ENCODE results near the gene GADL1. TPM values are rescaled to one million over a fixed set of nuclear protein-coding genes. Genes with fewer than 3 reads are reported as not detected.
A peak's percentile ranks its signal among the peaks of the same experiment; 100 is the strongest.

GADL1 gene
- total RNA-seq, 1 experiment from 2014 or later, result not detected

- DNase-seq (ENCODE audit: low read depth), result no peak
Measured at GRCh38 chr3:30875505-30875904, 19.0 kb downstream of the GADL1 start.

GRCh38 chr3:30873671-30874070 lies 20.8 kb downstream of the GADL1 start:
- DNase-seq (ENCODE audit: low read depth), result no peak

GRCh38 chr3:30872879-30873278 lies 21.6 kb downstream of the GADL1 start:
- no peak for DNase-seq (ENCODE audit: low read depth)

- DNase-seq (ENCODE audit: low read depth), result no peak
Measured at GRCh38 chr3:30871720-30872119, 22.7 kb downstream of the GADL1 start.

- no peak for DNase-seq (ENCODE audit: low read depth)
Measured at GRCh38 chr3:30864836-30865235, 29.6 kb downstream of the GADL1 start.

- no peak for DNase-seq (ENCODE audit: low read depth)
Measured at GRCh38 chr3:30864132-30864531, 30.3 kb downstream of the GADL1 start.

- DNase-seq (ENCODE audit: low read depth), result no peak
Measured at GRCh38 chr3:30862004-30862403, 32.5 kb downstream of the GADL1 start.

GRCh38 chr3:30858894-30859389 lies 35.5 kb downstream of the GADL1 start:
- DNase-seq (ENCODE audit: low read depth), result no peak

GRCh38 chr3:30855400-30856292 lies 38.8 kb downstream of the GADL1 start:
- DNase-seq (ENCODE audit: low read depth), result no peak

GRCh38 chr3:30852833-30853232 lies 41.6 kb downstream of the GADL1 start:
- no peak for DNase-seq (ENCODE audit: low read depth)

- no peak for DNase-seq (ENCODE audit: low read depth)
Measured at GRCh38 chr3:30848087-30848779, 46.2 kb downstream of the GADL1 start.

GRCh38 chr3:30847592-30847991 lies 46.9 kb downstream of the GADL1 start:
- DNase-seq (ENCODE audit: low read depth), result no peak

GRCh38 chr3:30845606-30846005 lies 48.9 kb downstream of the GADL1 start:
- no peak for DNase-seq (ENCODE audit: low read depth)

- DNase-seq (ENCODE audit: low read depth), result no peak
Measured at GRCh38 chr3:30843877-30844276, 50.6 kb downstream of the GADL1 start.

GRCh38 chr3:30836141-30836540 lies 58.3 kb downstream of the GADL1 start:
- DNase-seq (ENCODE audit: low read depth), result no peak

GRCh38 chr3:30835667-30836066 lies 58.8 kb downstream of the GADL1 start:
- no peak for DNase-seq (ENCODE audit: low read depth)

- DNase-seq (ENCODE audit: low read depth), result no peak
Measured at GRCh38 chr3:30832961-30833575, 61.4 kb downstream of the GADL1 start.

GRCh38 chr3:30827080-30827479 lies 67.4 kb downstream of the GADL1 start:
- DNase-seq (ENCODE audit: low read depth), result no peak

- DNase-seq (ENCODE audit: low read depth), result peak; percentile 20
Measured at GRCh38 chr3:30826531-30826942, 67.9 kb downstream of the GADL1 start.

- DNase-seq (ENCODE audit: low read depth), result no peak
Measured at GRCh38 chr3:30819067-30819798, 75.2 kb downstream of the GADL1 start.

GRCh38 chr3:30813734-30814133 lies 80.7 kb downstream of the GADL1 start:
- no peak for DNase-seq (ENCODE audit: low read depth)

Measured in RPMI7951 (cell line).